KMS-11 (cell line): ENCODE data around the gene SLCO3A1.

ENCODE experiments used
- H2AFZ ChIP-seq: fragments of 200-600 bp; sonication (generic); 2 replicates; pipeline ENCODE4 v1.6.1; 2016; ENCODE audit warnings: antibody characterized with exemption, mixed run types, low read depth
- H3K27ac ChIP-seq: fragments of 200-600 bp; sonication (generic); 2 replicates; pipeline ENCODE4 v1.6.1; 2016; ENCODE audit warnings: mild to moderate bottlenecking, mixed run types
- H3K27me3 ChIP-seq: fragments of 200-600 bp; sonication (generic); 2 replicates; pipeline ENCODE4 v1.6.1; 2017; ENCODE audit warnings: mild to moderate bottlenecking, low read depth, mixed run types, moderate library complexity; ENCODE audit not compliant: insufficient read depth
- H3K36me3 ChIP-seq: fragments of 200-600 bp; sonication (generic); 2 replicates; pipeline ENCODE4 v1.6.1; 2017; ENCODE audit warnings: mild to moderate bottlenecking, mixed run types; ENCODE audit not compliant: insufficient read depth
- H3K4me1 ChIP-seq: fragments of 200-600 bp; sonication (generic); 2 replicates; pipeline ENCODE4 v1.6.1; 2016; ENCODE audit warnings: mild to moderate bottlenecking, low read depth, mixed run types; ENCODE audit not compliant: poor library complexity, severe bottlenecking
- H3K4me2 ChIP-seq: fragments of 200-600 bp; sonication (generic); 2 replicates; pipeline ENCODE4 v1.7.0; 2016; ENCODE audit warnings: mild to moderate bottlenecking, mixed run types
- H3K4me3 ChIP-seq: fragments of 200-600 bp; sonication (generic); IDR thresholded peaks from 2 replicates; pipeline ENCODE4 v1.6.1; 2017; ENCODE audit warnings: low read depth, low read length, mixed read lengths; ENCODE audit not compliant: insufficient read depth
- H3K79me2 ChIP-seq: fragments of 200-600 bp; sonication (generic); 2 replicates; pipeline ENCODE4 v1.6.1; 2016; ENCODE audit warnings: low read depth, mixed run types; ENCODE audit not compliant: insufficient read depth
- H3K9ac ChIP-seq: fragments of 200-600 bp; sonication (generic); 2 replicates; pipeline ENCODE4 v1.6.1; 2016; ENCODE audit warnings: mild to moderate bottlenecking, mixed run types
- H4K20me1 ChIP-seq: fragments of 200-600 bp; sonication (generic); 2 replicates; pipeline ENCODE4 v1.6.1; 2016; ENCODE audit warnings: mild to moderate bottlenecking, mixed run types; ENCODE audit not compliant: insufficient read depth
- TF ChIP-seq, protein P1 (sequence below): fragments of 200-600 bp; sonication (generic); conservative IDR thresholded peaks from 2 replicates; pipeline ENCODE4 v1.6.1; 2017; ENCODE audit warnings: low read depth, mild to moderate bottlenecking, antibody characterized with exemption, low read length, moderate library complexity, mixed read lengths

SLCO3A1 gene

DNA sequence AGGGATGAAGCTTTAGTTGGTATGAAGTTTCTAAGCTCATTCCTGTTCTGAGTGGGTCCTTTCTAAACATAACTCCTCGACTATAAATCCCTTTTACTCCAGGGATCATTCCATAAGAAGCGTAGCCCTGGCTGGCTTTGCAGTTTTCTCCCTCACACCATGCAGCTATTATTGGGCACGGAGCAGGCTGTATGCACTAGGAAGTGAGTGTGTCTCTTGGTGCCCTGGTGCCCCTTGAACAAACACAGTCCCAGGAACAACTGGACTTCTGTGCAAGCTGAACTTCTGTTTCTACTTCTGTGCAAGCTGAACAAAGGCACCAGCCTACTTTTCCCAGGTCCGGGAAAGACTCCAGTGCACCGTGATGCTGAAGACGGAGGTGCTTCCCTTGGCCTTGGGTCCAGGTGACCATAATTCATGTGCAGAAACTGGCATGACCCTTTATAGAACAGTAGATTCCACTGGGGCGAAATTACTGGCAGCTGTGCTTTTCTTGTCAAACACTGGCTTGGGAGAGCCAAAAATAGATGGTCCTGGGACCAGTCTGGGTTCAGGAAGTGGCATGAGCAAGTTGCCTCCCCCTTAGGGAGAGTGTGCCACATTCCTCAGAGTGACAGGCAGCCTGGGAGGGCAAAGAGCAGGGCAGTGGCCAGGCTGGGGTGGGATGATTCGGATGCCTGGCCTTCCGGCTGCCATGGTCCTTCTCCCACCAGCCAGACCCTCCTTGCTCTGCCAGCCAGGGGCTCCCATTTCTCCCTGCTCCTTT is 127.2 kb downstream of the SLCO3A1 start:
- TF ChIP-seq, protein P1, sequence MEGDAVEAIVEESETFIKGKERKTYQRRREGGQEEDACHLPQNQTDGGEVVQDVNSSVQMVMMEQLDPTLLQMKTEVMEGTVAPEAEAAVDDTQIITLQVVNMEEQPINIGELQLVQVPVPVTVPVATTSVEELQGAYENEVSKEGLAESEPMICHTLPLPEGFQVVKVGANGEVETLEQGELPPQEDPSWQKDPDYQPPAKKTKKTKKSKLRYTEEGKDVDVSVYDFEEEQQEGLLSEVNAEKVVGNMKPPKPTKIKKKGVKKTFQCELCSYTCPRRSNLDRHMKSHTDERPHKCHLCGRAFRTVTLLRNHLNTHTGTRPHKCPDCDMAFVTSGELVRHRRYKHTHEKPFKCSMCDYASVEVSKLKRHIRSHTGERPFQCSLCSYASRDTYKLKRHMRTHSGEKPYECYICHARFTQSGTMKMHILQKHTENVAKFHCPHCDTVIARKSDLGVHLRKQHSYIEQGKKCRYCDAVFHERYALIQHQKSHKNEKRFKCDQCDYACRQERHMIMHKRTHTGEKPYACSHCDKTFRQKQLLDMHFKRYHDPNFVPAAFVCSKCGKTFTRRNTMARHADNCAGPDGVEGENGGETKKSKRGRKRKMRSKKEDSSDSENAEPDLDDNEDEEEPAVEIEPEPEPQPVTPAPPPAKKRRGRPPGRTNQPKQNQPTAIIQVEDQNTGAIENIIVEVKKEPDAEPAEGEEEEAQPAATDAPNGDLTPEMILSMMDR, result no peak
- H3K27me3 ChIP-seq, result no peaks in the 10 kb centered on the region

DNA sequence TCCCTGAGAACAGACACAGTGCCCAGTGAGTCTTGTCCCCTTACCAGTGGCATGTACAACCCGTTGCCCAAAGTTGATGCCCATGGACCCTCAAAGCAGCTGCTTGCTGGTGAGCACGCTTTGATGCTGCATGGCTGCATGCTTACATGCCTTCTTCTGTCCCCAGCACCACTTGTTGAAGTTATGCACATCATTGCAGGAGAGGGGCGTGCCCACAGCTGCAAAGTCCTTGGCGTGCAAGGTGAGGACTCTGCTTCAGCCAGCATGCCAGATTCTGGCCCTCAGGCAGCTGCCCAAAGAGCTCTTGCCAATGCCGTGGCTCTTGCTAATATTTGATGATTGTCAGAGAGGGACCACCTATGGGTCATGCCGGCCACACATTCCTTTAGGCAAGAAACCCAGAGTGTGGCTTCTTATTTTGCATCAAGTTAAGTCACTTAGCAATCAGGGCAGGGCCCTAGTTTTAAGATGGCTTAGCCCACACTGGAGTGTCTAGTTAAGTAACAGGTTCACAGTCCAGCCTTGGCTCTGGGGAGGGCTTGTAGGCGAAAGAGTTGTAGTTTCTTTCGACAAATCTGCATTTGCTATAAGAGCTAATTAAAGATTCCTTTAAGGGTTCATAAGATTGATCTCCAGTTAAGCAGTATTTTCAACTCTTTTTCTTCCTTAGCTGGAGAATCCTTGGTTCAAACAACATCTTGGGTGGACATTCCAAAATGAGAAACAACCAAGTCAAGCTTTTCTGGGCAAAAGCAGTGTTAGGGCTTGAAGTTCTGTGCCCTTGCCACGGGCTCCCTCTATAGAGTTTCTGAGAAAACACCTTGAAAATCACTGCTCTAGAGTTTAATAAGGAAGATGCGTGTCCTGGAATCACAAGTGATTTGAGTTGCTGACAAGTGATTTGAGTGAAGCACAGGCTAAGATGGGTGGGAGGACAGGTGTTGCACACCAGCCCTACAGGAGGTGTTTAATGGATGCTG is 128.6 kb downstream of the SLCO3A1 start:
- Histone ChIP-seq H3K27me3 (no peaks in the 10 kb centered on the region), H3K36me3 (no peaks in the 10 kb centered on the region)
- TF ChIP-seq, protein P1, result no peak

More for the DNA sequence above, 127.2 kb downstream of the SLCO3A1 start:
- Histone ChIP-seq H3K27ac (no peak overlapping the region), H4K20me1 (no peaks in the 10 kb centered on the region), H3K9ac (no peak overlapping the region), H3K4me1 (no peaks in the 10 kb centered on the region), H3K79me2 (no peaks in the 10 kb centered on the region), H3K4me3 (no peak overlapping the region), H3K36me3 (no peaks in the 10 kb centered on the region), H2AFZ (no peak overlapping the region), H3K4me2 (no peak overlapping the region)

DNA sequence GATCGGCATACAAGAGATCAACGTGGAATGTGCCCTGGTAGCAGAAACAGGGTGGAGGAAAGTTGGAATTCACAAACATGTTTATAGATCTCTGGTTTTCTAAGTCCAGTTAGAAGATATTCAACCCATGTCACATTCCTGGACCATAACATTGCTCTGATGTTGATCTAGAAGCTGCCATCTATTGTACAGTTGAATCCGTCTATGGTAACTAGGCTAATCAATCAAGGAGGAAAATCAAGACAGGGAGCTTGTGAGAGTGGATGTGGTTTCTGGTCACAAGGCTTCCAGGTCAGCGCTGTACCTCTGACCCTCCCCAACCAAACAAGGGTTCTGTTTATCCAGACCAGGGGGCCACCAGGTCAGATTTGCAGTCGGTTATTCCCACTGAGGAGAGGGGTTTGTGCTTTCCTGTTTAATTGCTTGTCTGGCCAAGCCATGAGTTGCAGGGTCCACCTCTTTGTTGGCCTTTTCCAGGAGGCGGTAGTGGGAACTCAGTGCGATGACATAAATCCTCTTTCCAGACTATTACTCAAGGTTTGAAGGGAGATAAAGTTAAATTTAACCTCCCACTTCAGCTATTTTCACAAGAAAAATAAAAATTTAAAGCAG is 130.3 kb downstream of the SLCO3A1 start:
- H4K20me1 ChIP-seq, result no peaks in the 10 kb centered on the region
- H3K27ac ChIP-seq, result no peak overlapping the region
- H3K4me2 ChIP-seq, result no peak overlapping the region
- H3K36me3 ChIP-seq, result no peaks in the 10 kb centered on the region
- H3K79me2 ChIP-seq, result no peaks in the 10 kb centered on the region
- no peak overlapping the region for H2AFZ ChIP-seq
- no peak overlapping the region for H3K9ac ChIP-seq
- TF ChIP-seq, protein P1, result no peak
- no peaks in the 10 kb centered on the region for H3K4me1 ChIP-seq
- no peaks in the 10 kb centered on the region for H3K27me3 ChIP-seq
- no peak overlapping the region for H3K4me3 ChIP-seq

More for the DNA sequence above, 128.6 kb downstream of the SLCO3A1 start:
- no peaks in the 10 kb centered on the region for H3K79me2 ChIP-seq
- H4K20me1 ChIP-seq, result no peaks in the 10 kb centered on the region
- no peak overlapping the region for H3K9ac ChIP-seq
- no peaks in the 10 kb centered on the region for H3K4me1 ChIP-seq
- H3K4me3 ChIP-seq, result no peak overlapping the region
- no peak overlapping the region for H3K27ac ChIP-seq
- no peak overlapping the region for H2AFZ ChIP-seq
- H3K4me2 ChIP-seq, result no peak overlapping the region

DNA sequence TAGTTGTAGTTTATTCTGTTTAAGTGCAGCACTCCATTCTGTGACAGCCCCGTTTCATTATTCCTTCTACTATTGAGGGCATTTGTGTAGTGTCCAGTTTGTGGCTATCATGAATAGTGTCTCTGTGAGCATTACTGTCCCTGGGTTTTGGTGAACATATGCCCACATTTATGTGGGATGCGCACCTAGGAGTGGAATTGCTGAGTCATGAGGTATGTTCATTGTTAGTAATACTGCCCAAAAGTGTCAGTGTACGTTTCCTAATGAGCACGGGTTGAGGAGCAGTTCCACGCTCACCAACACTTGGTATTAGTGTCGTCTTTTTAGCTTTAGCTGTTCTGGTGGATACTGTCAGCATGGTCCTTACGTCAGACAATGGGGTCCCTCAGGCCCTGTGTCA is 131.8 kb downstream of the SLCO3A1 start:
- no peaks in the 10 kb centered on the region for H3K36me3 ChIP-seq
- TF ChIP-seq, protein P1, result no peak

More for the DNA sequence above, 131.8 kb downstream of the SLCO3A1 start:
- Histone ChIP-seq H3K27ac (no peak overlapping the region), H3K4me3 (no peak overlapping the region), H3K4me1 (no peaks in the 10 kb centered on the region), H3K4me2 (no peak overlapping the region), H3K9ac (no peak overlapping the region), H2AFZ (no peak overlapping the region), H4K20me1 (no peaks in the 10 kb centered on the region), H3K79me2 (no peaks in the 10 kb centered on the region), H3K27me3 (no peaks in the 10 kb centered on the region)
